ENCODE results near the gene TECPR2.
A peak's percentile ranks its signal among the peaks of the same experiment; 100 is the strongest.

The TECPR2 gene

GRCh38 chr14:102371361-102371760 lies 8.6 kb downstream of the TECPR2 start:
- no peak for TF ChIP-seq POLR2A (IDR thresholded peaks at IDR 0.05; ENCODE audit: low read length)
- no peak for TF ChIP-seq GATA1 (IDR thresholded peaks at IDR 0.05; ENCODE audit: low read depth, low read length)
- no peak for DNase-seq

DNA sequence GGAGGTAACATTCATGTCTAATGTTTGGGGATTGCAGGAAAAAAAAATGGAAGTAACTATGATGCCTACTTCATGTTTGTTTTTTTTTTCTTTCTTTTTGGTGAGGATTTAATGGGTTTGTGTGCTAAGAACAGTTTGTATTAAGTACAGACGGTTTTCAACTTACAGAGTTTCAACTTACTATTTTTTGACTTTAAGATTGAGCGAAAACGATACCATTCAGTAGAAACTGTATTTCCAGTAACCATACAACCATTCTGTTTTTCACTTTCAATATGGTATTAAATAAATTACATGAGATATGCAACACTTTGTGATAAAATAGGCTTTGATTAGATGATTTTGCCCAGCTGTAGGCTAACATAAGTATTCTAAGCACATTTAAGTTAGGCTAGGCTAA lies 10.4 kb downstream of the TECPR2 start:
- TF ChIP-seq GATA1 (IDR thresholded peaks at IDR 0.05; ENCODE audit: low read depth, low read length): no peak
- TF ChIP-seq POLR2A (IDR thresholded peaks at IDR 0.05; ENCODE audit: low read length): no peak

GRCh38 chr14:102374264-102374663 lies 11.5 kb downstream of the TECPR2 start:
- no peak for DNase-seq
- no peak for TF ChIP-seq GATA1 (IDR thresholded peaks at IDR 0.05; ENCODE audit: low read depth, low read length)
- no peak for TF ChIP-seq POLR2A (IDR thresholded peaks at IDR 0.05; ENCODE audit: low read length)

More for the DNA sequence above, 10.4 kb downstream of the TECPR2 start:
- no peak for DNase-seq

- DNase-seq: no peak
- no peak for TF ChIP-seq POLR2A (IDR thresholded peaks at IDR 0.05; ENCODE audit: low read length)
- no peak for TF ChIP-seq GATA1 (IDR thresholded peaks at IDR 0.05; ENCODE audit: low read depth, low read length)
Measured at GRCh38 chr14:102375119-102375518, 12.4 kb downstream of the TECPR2 start.

- DNase-seq: no peak
- no peak for TF ChIP-seq POLR2A (IDR thresholded peaks at IDR 0.05; ENCODE audit: low read length)
- no peak for TF ChIP-seq GATA1 (IDR thresholded peaks at IDR 0.05; ENCODE audit: low read depth, low read length)
Measured at GRCh38 chr14:102377696-102378095, 15.0 kb downstream of the TECPR2 start.

GRCh38 chr14:102378830-102379229 lies 16.1 kb downstream of the TECPR2 start:
- no peak for TF ChIP-seq GATA1 (IDR thresholded peaks at IDR 0.05; ENCODE audit: low read depth, low read length)
- TF ChIP-seq POLR2A (IDR thresholded peaks at IDR 0.05; ENCODE audit: low read length): no peak
- no peak for DNase-seq

- TF ChIP-seq GATA1 (IDR thresholded peaks at IDR 0.05; ENCODE audit: low read depth, low read length) (no peak), POLR2A (IDR thresholded peaks at IDR 0.05; ENCODE audit: low read length) (no peak)
- no peak for DNase-seq
Measured at GRCh38 chr14:102387086-102387485, 24.3 kb downstream of the TECPR2 start.

GRCh38 chr14:102389246-102389645 lies 26.5 kb downstream of the TECPR2 start:
- DNase-seq: no peak
- TF ChIP-seq GATA1 (IDR thresholded peaks at IDR 0.05; ENCODE audit: low read depth, low read length) (no peak), POLR2A (IDR thresholded peaks at IDR 0.05; ENCODE audit: low read length) (no peak)

- peak in 1 of 2 experiments; percentile 9 for DNase-seq
- no peak for TF ChIP-seq GATA1 (IDR thresholded peaks at IDR 0.05; ENCODE audit: low read depth, low read length)
- TF ChIP-seq POLR2A (IDR thresholded peaks at IDR 0.05; ENCODE audit: low read length): no peak
Measured at GRCh38 chr14:102390064-102390855, 27.5 kb downstream of the TECPR2 start.

GRCh38 chr14:102392506-102392905 lies 29.8 kb downstream of the TECPR2 start:
- DNase-seq: no peak

DNA sequence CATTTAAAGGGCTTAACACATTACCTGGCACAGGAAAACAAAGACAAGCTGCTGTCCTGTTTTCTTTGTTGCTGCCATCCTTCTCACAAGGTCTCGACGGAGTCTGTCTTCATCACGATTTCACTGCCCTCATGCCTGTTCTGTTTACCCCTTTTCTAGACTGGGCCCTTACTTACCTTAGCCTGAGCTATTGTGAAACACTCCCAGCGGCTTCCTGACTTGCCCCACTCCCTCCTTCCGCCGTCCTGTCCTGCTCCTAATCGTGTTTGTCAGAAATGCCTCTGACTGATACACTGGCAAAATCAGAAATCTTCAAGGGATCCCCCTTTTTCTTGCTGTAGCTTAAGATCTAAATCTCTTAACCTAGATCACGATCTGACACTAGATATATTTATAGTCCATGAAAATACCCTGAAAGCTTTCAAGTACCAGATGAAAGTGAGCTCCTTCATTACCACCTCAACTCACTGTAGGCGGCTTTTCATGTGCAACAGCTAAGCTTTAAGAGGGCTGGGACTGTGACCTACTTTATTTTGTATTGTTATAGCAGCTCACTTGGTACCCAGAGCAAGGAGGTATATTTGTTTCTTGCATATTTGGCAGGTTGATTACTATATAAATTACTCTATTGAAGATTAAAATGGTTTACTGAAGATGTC lies 32.1 kb downstream of the TECPR2 start:
- DNase-seq: no peak
- TF ChIP-seq POLR2A (IDR thresholded peaks at IDR 0.05; ENCODE audit: low read length) (no peak), GATA1 (IDR thresholded peaks at IDR 0.05; ENCODE audit: low read depth, low read length) (no peak)

More at GRCh38 chr14:102392506-102392905, 29.8 kb downstream of the TECPR2 start:
- TF ChIP-seq GATA1 (IDR thresholded peaks at IDR 0.05; ENCODE audit: low read depth, low read length) (no peak), POLR2A (IDR thresholded peaks at IDR 0.05; ENCODE audit: low read length) (no peak)

GRCh38 chr14:102396521-102396920 lies 33.8 kb downstream of the TECPR2 start:
- no peak for TF ChIP-seq POLR2A (IDR thresholded peaks at IDR 0.05; ENCODE audit: low read length)
- DNase-seq: no peak

DNA sequence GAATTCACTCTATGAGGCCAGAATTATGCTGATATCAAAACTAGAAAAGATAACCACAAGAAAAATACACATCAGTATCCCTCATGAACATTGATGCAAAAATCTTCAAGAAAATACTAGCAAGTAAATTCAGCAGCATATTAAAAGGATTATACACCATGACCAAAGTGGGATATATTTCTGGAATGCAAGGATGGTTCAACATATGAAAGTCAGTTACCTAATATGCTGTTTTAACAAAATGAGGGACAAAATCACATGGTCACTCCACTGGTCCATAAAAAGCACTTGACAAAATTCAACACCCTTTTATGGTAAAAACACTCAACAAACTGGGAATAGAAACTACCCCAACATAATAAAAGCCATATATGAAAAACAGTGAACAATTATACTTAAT lies 40.3 kb downstream of the TECPR2 start:
- TF ChIP-seq POLR2A (IDR thresholded peaks at IDR 0.05; ENCODE audit: low read length): no peak
- no peak for TF ChIP-seq GATA1 (IDR thresholded peaks at IDR 0.05; ENCODE audit: low read depth, low read length)

DNA sequence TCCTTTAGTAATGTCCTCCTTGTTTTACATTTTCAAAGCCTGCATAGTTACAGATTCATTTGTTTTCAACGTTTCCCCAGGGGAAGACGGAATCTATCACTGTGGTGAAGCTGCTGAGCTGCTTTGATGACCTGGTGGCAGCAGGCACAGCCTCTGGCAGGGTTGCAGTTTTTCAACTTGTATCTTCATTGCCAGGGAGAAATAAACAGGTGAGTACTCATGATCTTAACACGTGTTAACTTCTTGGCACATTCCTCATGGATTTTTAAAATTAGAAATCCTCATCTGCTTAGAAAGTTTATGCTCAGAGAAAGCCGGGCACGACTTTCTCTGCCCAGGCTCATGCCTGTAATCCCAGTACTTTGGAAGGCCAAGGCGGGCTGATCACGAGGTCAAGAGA lies 44.5 kb downstream of the TECPR2 start:
- no peak for TF ChIP-seq POLR2A (IDR thresholded peaks at IDR 0.05; ENCODE audit: low read length)
- no peak for TF ChIP-seq GATA1 (IDR thresholded peaks at IDR 0.05; ENCODE audit: low read depth, low read length)
- DNase-seq: no peak

More for the DNA sequence above, 40.3 kb downstream of the TECPR2 start:
- DNase-seq: no peak

GRCh38 chr14:102408724-102409123 lies 46.0 kb downstream of the TECPR2 start:
- TF ChIP-seq GATA1 (IDR thresholded peaks at IDR 0.05; ENCODE audit: low read depth, low read length) (no peak), POLR2A (IDR thresholded peaks at IDR 0.05; ENCODE audit: low read length) (no peak)
- DNase-seq: no peak

All from erythroblast (primary cell).